Heart left ventricle (tissue), 16 donors: ENCODE results near the gene RUNX2. TPM values are rescaled to one million over a fixed set of nuclear protein-coding genes. Genes with fewer than 3 reads are reported as not detected.

Experiments
- ATAC-seq, 4 donors: fragments of 200-7000 bp; cut with Tn5 transposase; one replicate each; pipeline ENCODE4 v1.9.1; 2020 to 2022; ENCODE audit warnings: moderate library complexity in 4 of 4, mild to moderate bottlenecking in 3 of 4, moderate number of reproducible peaks in 1 of 4
- DNase-seq, 5 donors: peaks; one replicate each; pipeline ENCODE4 v3.0.0-alpha.2; 2020
- H3K27ac ChIP-seq, 12 donors: fragments of 200-600 bp; sonication (generic) in 4 of 12; one replicate each; pipeline versions ENCODE4 v1.5.0 to v1.8.0; 2016 to 2022; ENCODE audit warnings: mild to moderate bottlenecking in 2 of 12
- H3K27me3 ChIP-seq, 9 donors: fragments of 200-600 bp; sonication (generic) in 2 of 9; one replicate each; pipeline versions ENCODE4 v1.5.1 to v1.8.0; 2016 to 2022; ENCODE audit warnings: mild to moderate bottlenecking in 3 of 9
- H3K36me3 ChIP-seq, 9 donors: fragments of 200-600 bp; sonication (generic) in 2 of 9; one replicate each; pipeline versions ENCODE4 v1.5.0 to v1.8.0; 2018 to 2022; ENCODE audit warnings: mild to moderate bottlenecking in 2 of 9
- H3K4me1 ChIP-seq, 12 donors: fragments of 200-600 bp; sonication (generic) in 4 of 12; one replicate each; pipeline versions ENCODE4 v1.5.0 to v1.8.0; 2016 to 2022; ENCODE audit warnings: mild to moderate bottlenecking in 3 of 12
- H3K4me3 ChIP-seq, 12 donors: fragments of 200-600 bp; sonication (generic) in 4 of 12; one replicate each; pipeline versions ENCODE4 v1.5.0 to v1.8.0; 2017 to 2022; ENCODE audit warnings: mild to moderate bottlenecking in 9 of 12, moderate library complexity in 4 of 12
- H3K9me3 ChIP-seq, 12 donors: fragments of 200-600 bp; sonication (generic) in 4 of 12; one replicate each; pipeline versions ENCODE4 v1.5.0 to v1.8.0; 2016 to 2022; ENCODE audit warnings: mild to moderate bottlenecking in 1 of 12
- CTCF ChIP-seq, 12 donors: fragments of 200-600 bp; sonication (generic) in 4 of 12; IDR thresholded peaks; one replicate each; pipeline versions ENCODE4 v1.5.0 to v1.8.0; 2018 to 2022; ENCODE audit warnings: antibody characterized with exemption in 12 of 12, mild to moderate bottlenecking in 5 of 12
- POLR2A ChIP-seq, 2 donors: fragments of 450-650 bp; IDR thresholded peaks; one replicate each; pipeline ENCODE4 v1.6.1; 2017; ENCODE audit warnings: antibody characterized with exemption in 2 of 2, mild to moderate bottlenecking in 2 of 2, moderate library complexity in 2 of 2
- WGBS, 4 donors: extraction: QIAGEN DNeasy Blood & Tissue Kit in 2 of 4; methylation state at CpG; one replicate each; pipeline versions ENCODE4 v1.1.5 to v1.1.7; 2013 to 2018; 5-methylcytosine and 5-hydroxymethylcytosine counted together
- intact Hi-C, 10 donors: fragments of 100-400 bp; cut with DNase I; formaldehyde crosslinking; loops; one replicate each; pipeline versions ENCODE4 v1.11.1 to v1.14.2; 2022
- polyA plus RNA-seq, 2 donors: library from polyadenylated mRNA; stranded (reverse); fragments of 200-250 nt; gene quantifications; one replicate each; pipeline ENCODE4 v1.2.3, GENCODE V29; 2013
- total RNA-seq, 9 donors: library from RNA; depleted of rRNA in 2 of 9; stranded (reverse); fragments of >200 nt in 2 of 9; fragmentation: NEBNext Ultra II Directional in 3 of 9; extraction: Animal tissue kit (Norgen Biotek cat#: 25700) in 3 of 9; gene quantifications; one replicate each; pipeline versions ENCODE4 v1.1.0 to v1.2.4, GENCODE V29; 2016 to 2023
- donor health status: ischemic (EF 13 %, LVEDD 7.1; RV severe dilation, severe dysfunction).
- donor health status: healthy with polysubstance abuse.
- donor health status: DM: no; HTN: yes; CAD: no.
- donor health status: DM: no; HTN: no; CAD: no.
- donor health status: ischemic (EF 25% LVEDD 6.9; RV normal size, moderate dysfunction).
- donor health status: ischemic (EF 25% LVEDD 5.7; RV mildly dilated, moderate dysfunction).
- donor health status: healthy.
- donor health status: DM: yes; HTN: yes; CAD: no.
- donor health status: ischemic (EF 35%, LVEDD 5.7; RV mildly dilated, moderate dysfunction).
- donor health status: nonischemic (EF 11% LVEDD 7.7; RV severe dilation, severe dysfunction).
- donor health status: DM: yes; HTN: yes; CAD: no.
- donor health status: PGD.
- donor health status: ischemic (EF 29% LVEDD 5.4; RV normal size, mild dysfunction).
- donor health status: nonischemic (EF 23%, LVEDD 6.1; RV moderate dilation, normal function).

The RUNX2 gene
- total and polyA plus RNA-seq, 11 donors: 0.37 to 3.1 (median 2.0) TPM

- Histone ChIP-seq H3K27ac (no peak overlapping the region), H3K4me3 (no peak overlapping the region), H3K9me3 (no peaks in the 10 kb centered on the region), H3K27me3 (no peaks in the 10 kb centered on the region), H3K36me3 (no peaks in the 10 kb centered on the region), H3K4me1 (peaks cover 0 to 13% (median 0%) of the 10 kb centered on the region in 12 donors)
- intact Hi-C loops: no loop called here
- WGBS, 4 donors: 79 to 91% (median 86%) methylated on average over 2 of the region's 2 CpGs
- no peak for TF ChIP-seq CTCF (IDR thresholded peaks at IDR 0.05)
- no peak for ATAC-seq
- DNase-seq: no peak
Measured at GRCh38 chr6:45610832-45611231, 282.7 kb downstream of the RUNX2 start.

GRCh38 chr6:45611491-45611890 lies 283.4 kb downstream of the RUNX2 start:
- ATAC-seq: no peak
- no peak overlapping the region for H3K27ac ChIP-seq
- H3K9me3 ChIP-seq: no peaks in the 10 kb centered on the region
- 80 to 100% (median 90%) methylated on average over 1 to 2 of the region's 2 CpGs for WGBS, 4 donors
- TF ChIP-seq CTCF (IDR thresholded peaks at IDR 0.05) (no peak), POLR2A (IDR thresholded peaks at IDR 0.05) (no peak)
- no peak overlapping the region for H3K4me3 ChIP-seq
- peaks cover 0 to 13% (median 0%) of the 10 kb centered on the region in 12 donors for H3K4me1 ChIP-seq
- no peak for DNase-seq
- H3K36me3 ChIP-seq: no peaks in the 10 kb centered on the region
- no peaks in the 10 kb centered on the region for H3K27me3 ChIP-seq
- intact Hi-C loops: no loop called here

- Histone ChIP-seq H3K36me3 (no peaks in the 10 kb centered on the region), H3K27ac (no peak overlapping the region), H3K4me3 (no peak overlapping the region), H3K9me3 (no peaks in the 10 kb centered on the region), H3K27me3 (no peaks in the 10 kb centered on the region), H3K4me1 (peaks cover 0 to 3% (median 0%) of the 10 kb centered on the region in 12 donors)
- TF ChIP-seq CTCF (IDR thresholded peaks at IDR 0.05) (no peak), POLR2A (IDR thresholded peaks at IDR 0.05) (no peak)
- intact Hi-C loops: no loop called here
- ATAC-seq (peak; percentile 77 to 85 (median 82)), DNase-seq (peak in 4 of 5 donors; percentile 26 to 42 (median 36))
- WGBS, 4 donors: 56 to 64% (median 58%) methylated on average over 9 of the region's 9 CpGs
Measured at GRCh38 chr6:45613656-45614055, 285.5 kb downstream of the RUNX2 start.

GRCh38 chr6:45614488-45615285 lies 286.6 kb downstream of the RUNX2 start:
- H3K4me3 ChIP-seq: no peak overlapping the region
- 85 to 91% (median 88%) methylated on average over 4 of the region's 4 CpGs for WGBS, 4 donors
- H3K9me3 ChIP-seq: no peaks in the 10 kb centered on the region
- intact Hi-C loops: no loop called here
- TF ChIP-seq POLR2A (IDR thresholded peaks at IDR 0.05) (no peak), CTCF (IDR thresholded peaks at IDR 0.05) (no peak)
- no peaks in the 10 kb centered on the region for H3K27me3 ChIP-seq
- H3K27ac ChIP-seq: no peak overlapping the region
- DNase-seq: no peak
- no peaks in the 10 kb centered on the region for H3K36me3 ChIP-seq
- ATAC-seq: no peak
- no peaks in the 10 kb centered on the region for H3K4me1 ChIP-seq
